Measurements from ENCODE around the gene PSMB8. TPM values are rescaled to one million over a fixed set of nuclear protein-coding genes. Genes with fewer than 3 reads are reported as not detected.
A peak's percentile ranks its signal among the peaks of the same experiment; 100 is the strongest.

The PSMB8 gene
- total RNA-seq, 1 experiment from 2014 or later: 31.6 TPM

GRCh38 chr6:32853541-32854375, 9.9 kb upstream of the PSMB8 start, which contains the start of the genes PSMB9 and TAP1:
TSS of gene PSMB9 (plus strand) at chr6:32854192. CDS start at chr6:32854230, 38 bp downstream.
TSS of gene TAP1 (minus strand) at chr6:32853704. CDS start at chr6:32853636, 68 bp downstream.
- POLR2A ChIA-PET (ENCODE audit: unreplicated experiment): interaction anchor here (0.5 to 1.1 kb wide), 7 partner anchors 9 to 118 kb away, joined by 3 to 12 read pairs (median 4); partner anchors contain the start of genes PSMB8 and TAP2
- BruUV-seq (replicated peaks): no TSS peak
- no peaks in the 10 kb centered on the region for H3K36me3 ChIP-seq (ENCODE audit: low read depth, low read length)
- peak within 1 kb of the TSS; percentile 100 for H3K4me2 ChIP-seq (ENCODE audit: low read length)
- peak within 1 kb of the TSS; percentile 96 for H2AFZ ChIP-seq (ENCODE audit: low read length)
- H3K27me3 ChIP-seq (ENCODE audit: low read length): no peaks in the 10 kb centered on the region
- intact Hi-C loops (cut with micrococcal nuclease): loop anchor here (1.0 kb wide), 2 partner anchors 9 to 15 kb away; partner anchors contain the start of genes PSMB8 and TAP2
- H3F3A ChIP-seq (ENCODE audit: low read length, unreplicated experiment): no peaks in the 10 kb centered on the region
- DNase-seq: peak; percentile 95
- TF ChIP-seq EZH2phosphoT487 (IDR thresholded peaks at IDR 0.05; ENCODE audit: borderline replicate concordance, low read length): no peak
- TF ChIP-seq CTCF (conservative IDR thresholded peaks at IDR 0.05; ENCODE audit: low read depth, low read length): peak; percentile 75
- no peaks in the 10 kb centered on the region for H4K20me1 ChIP-seq (ENCODE audit: low read length)
- no peaks in the 10 kb centered on the region for H3K79me2 ChIP-seq (ENCODE audit: low read length)
- CTCF ChIA-PET: interaction anchor here (0.6 to 2.7 kb wide), 7 partner anchors 9 to 131 kb away, joined by 3 to 83 read pairs (median 6); partner anchors contain the start of gene TAP2
- H3K4me1 ChIP-seq (ENCODE audit: insufficient read depth, low read length): peaks cover 7% of the 10 kb centered on the region
- peak within 1 kb of the TSS; percentile 55 for H3K9ac ChIP-seq (ENCODE audit: low read length)
- peak within 1 kb of the TSS; percentile 83 for H3K4me3 ChIP-seq (ENCODE audit: low read length)
- no peaks in the 10 kb centered on the region for H3K9me2 ChIP-seq (replicated peaks; ENCODE audit: low read length)
- ATAC-seq: peak; percentile 87
- H3K9me3 ChIP-seq (ENCODE audit: low read length): no peaks in the 10 kb centered on the region
- H3K27ac ChIP-seq (ENCODE audit: low read length): peak within 1 kb of the TSS; percentile 72

- ATAC-seq (peak; percentile 42), DNase-seq (peak; percentile 36)
- H3K79me2 ChIP-seq (ENCODE audit: low read length): no peaks in the 10 kb centered on the region
- H3K9me3 ChIP-seq (ENCODE audit: low read length): no peaks in the 10 kb centered on the region
- POLR2A ChIA-PET (ENCODE audit: unreplicated experiment): interaction anchor here (0.5 to 1.1 kb wide), 6 partner anchors 8 to 119 kb away, joined by 3 to 8 read pairs (median 4); partner anchors contain the start of gene PSMB8
- peaks cover 7% of the 10 kb centered on the region for H3K4me1 ChIP-seq (ENCODE audit: insufficient read depth, low read length)
- H3K36me3 ChIP-seq (ENCODE audit: low read depth, low read length): no peaks in the 10 kb centered on the region
- CTCF ChIA-PET: interaction anchor here (0.6 to 2.7 kb wide), 6 partner anchors 8 to 131 kb away, joined by 4 to 83 read pairs (median 6); partner anchors contain the start of gene TAP2
- H4K20me1 ChIP-seq (ENCODE audit: low read length): no peaks in the 10 kb centered on the region
- H3K27me3 ChIP-seq (ENCODE audit: low read length): no peaks in the 10 kb centered on the region
- peak overlapping the region; percentile 100 for H3K4me2 ChIP-seq (ENCODE audit: low read length)
- peak overlapping the region; percentile 55 for H3K9ac ChIP-seq (ENCODE audit: low read length)
- no TSS peak for BruUV-seq (replicated peaks)
- H3K27ac ChIP-seq (ENCODE audit: low read length): 0 out of 2 replicates have a peak overlapping the region, but pooled peaks have one; percentile 72
- intact Hi-C loops (cut with micrococcal nuclease): loop anchor here (1.0 kb wide), 1 partner anchor 15 kb away; the partner anchor contains the start of gene TAP2
- peak overlapping the region; percentile 83 for H3K4me3 ChIP-seq (ENCODE audit: low read length)
- no peaks in the 10 kb centered on the region for H3F3A ChIP-seq (ENCODE audit: low read length, unreplicated experiment)
- H3K9me2 ChIP-seq (replicated peaks; ENCODE audit: low read length): no peaks in the 10 kb centered on the region
- TF ChIP-seq CTCF (conservative IDR thresholded peaks at IDR 0.05; ENCODE audit: low read depth, low read length): no peak
- H2AFZ ChIP-seq (ENCODE audit: low read length): peak overlapping the region; percentile 96
These were observed 9.1 kb upstream of the PSMB8 start for GRCh38 chr6:32852844-32853540.
